ENCODE results near the gene HTATSF1. TPM values are rescaled to one million over a fixed set of nuclear protein-coding genes. Genes with fewer than 3 reads are reported as not detected.

Gene HTATSF1
- polyA plus RNA-seq, 3 donors, result 95.2 to 116 (median 104) TPM

DNA sequence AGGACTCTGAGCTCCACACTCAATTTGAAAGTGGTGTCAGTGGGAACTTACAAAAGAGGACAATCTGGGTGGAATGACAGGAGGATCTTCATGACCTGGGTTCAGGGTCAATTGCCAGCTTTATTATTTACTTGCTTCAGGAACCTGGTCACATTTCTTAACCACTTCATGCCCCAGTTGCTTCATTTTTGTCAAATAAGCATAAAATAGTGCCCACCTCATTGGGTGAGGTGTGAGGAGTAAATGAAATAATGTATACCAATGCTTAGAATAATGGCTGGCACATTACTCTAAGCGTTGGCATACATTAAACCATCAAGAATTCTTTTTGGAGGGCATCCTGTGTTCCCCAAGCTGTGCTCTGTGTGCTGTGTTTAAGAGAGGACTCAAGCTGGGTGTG is 54.0 kb downstream of the HTATSF1 start:
- DNase-seq, result no peak

DNA sequence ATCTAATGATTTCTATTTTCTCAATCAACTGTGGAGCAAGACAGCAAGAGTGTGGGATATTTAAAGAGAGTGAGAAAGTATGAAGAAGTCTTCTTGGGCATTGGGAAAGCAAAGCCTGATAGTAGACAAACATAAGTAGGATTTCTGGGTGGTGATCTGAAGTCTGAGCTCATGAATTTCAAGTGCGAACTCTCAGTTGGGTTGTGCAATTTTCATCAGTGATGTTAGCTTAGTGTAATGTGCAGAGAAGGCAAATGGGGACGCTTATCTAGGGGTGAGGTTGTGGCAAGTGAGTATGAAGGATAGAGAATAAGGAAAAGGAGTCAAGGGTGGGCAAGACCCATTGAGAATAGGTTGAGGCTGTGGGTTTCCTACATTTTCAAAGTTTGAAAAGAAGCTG is 58.3 kb downstream of the HTATSF1 start:
- DNase-seq, result no peak

Other genes with a start within 250 kb of the HTATSF1 start
- 10 to 100 TPM; 14.2 to 16.7 (median 15.8) TPM for gene MAP7D3, start 246.2 kb upstream of the HTATSF1 start, polyA plus RNA-seq (ENCODE audit: insufficient read length in 3 of 3)
- not detected for gene ADGRG4, start 196.6 kb upstream of the HTATSF1 start, polyA plus RNA-seq (ENCODE audit: insufficient read length in 3 of 3)
- under 1 TPM; 0.06 to 0.10 (median 0.07) TPM for gene BRS3, start 9.6 kb upstream of the HTATSF1 start, polyA plus RNA-seq (ENCODE audit: insufficient read length in 3 of 3)
- gene VGLL1, start 34.6 kb downstream of the HTATSF1 start, polyA plus RNA-seq (ENCODE audit: insufficient read length in 3 of 3), result 1 to 10 TPM; 6.3 to 9.7 (median 8.4) TPM
- gene CD40LG, start 150.6 kb downstream of the HTATSF1 start, polyA plus RNA-seq (ENCODE audit: insufficient read length in 3 of 3), result under 1 TPM in 1 of 3 donors, not detected in 2; 0.06 TPM

Data from renal pelvis (tissue), 4 donors.